HS-5 (cell line): ENCODE measurements around the gene FEM1C.
"Not testable (repeated sequence)": the region's sequence is repeated elsewhere in the genome, so short reads cannot be mapped to it uniquely, and the experiment has no call there.

Experiments used
- DNase-seq: peaks from one replicate; pipeline ENCODE4 v3.0.0-alpha.2; 2012; ENCODE audit warnings: low read depth

FEM1C gene

DNA sequence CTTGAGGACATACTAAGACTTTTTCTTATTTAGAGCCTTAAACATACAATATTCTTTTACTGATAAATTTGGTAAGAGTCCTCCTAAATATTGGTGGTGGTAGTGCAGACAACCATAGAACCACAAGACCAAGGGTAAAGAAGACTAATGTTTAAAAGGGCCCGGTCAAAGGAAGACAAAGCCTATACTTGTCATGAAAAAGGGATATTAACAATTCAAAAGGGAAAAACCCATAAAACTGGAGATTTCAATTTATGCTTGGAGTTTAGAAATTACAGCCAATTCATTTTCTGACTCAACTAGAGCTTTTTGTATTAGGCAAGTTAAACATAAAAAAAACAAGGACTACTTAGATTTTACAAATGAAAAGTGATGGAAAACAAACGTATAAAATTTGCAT, 24.4 kb downstream of the FEM1C start:
- DNase-seq: no peak

DNA sequence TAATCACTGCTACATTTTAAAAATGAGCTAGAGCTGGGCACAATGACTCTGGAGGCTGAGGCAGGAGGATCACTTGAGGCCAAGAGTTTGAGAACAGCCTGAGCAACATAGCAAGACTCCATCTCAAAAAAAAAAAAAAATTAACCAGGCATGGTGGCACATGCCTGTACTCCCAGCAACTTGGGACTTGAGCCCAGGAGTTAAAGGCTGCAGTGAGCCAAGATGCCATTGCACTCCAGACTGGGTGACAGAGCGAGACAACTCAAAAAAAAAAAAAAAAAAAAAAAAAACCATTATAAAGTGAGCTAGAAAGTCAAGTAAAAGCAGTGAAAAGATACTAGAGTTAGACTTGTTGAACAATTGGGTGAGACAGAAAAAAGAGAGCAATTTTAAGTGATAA, 28.2 kb downstream of the FEM1C start:
- DNase-seq: no peak

GRCh38 chr5:115514220-115514619, 30.4 kb downstream of the FEM1C start:
- no peak for DNase-seq

DNA sequence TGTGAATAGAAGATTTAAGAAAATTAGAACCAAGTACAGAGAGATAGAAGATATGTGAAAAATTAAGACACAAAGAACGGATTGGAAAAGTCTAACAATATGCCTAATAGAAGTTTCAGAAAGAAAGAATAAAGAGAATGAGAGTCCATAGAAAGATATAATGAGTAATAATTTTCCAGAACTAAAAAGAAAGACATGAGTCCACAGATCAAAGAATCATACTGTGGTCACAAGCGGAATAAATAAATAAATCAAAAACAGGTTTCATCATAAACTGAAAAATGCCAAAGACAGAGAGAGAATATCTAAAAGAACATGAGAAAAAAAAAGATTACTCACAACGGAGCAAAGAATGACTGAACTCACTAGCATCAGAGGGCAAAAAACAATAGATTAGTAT, 32.9 kb downstream of the FEM1C start:
- no peak for DNase-seq

DNA sequence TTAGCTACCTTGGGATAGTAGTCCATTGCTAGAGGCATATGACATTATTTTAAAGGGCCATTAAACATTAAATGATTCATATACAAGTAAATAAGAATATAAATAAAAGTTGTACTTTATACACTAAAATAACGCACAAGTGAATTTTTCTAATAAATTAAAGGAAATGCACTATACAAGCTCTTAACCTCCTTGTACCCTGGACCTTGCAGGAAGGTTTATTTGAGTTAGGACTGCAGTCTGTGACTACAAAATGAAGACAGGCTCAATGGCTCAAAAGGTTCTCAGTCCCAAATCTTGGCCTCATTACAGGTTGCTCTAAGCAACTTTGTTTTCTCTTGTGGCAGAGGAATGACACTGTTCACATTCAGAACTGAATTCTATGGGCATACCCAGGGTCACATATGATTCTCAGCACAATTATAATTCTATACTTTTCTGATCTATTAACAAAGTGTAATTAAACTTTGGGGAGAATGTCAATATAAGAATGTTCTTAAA, 34.4 kb downstream of the FEM1C start:
- no peak for DNase-seq

GRCh38 chr5:115509547-115509946, 35.0 kb downstream of the FEM1C start:
- no peak for DNase-seq

- DNase-seq: no peak
These were observed 36.9 kb downstream of the FEM1C start for GRCh38 chr5:115507681-115508080.

DNA sequence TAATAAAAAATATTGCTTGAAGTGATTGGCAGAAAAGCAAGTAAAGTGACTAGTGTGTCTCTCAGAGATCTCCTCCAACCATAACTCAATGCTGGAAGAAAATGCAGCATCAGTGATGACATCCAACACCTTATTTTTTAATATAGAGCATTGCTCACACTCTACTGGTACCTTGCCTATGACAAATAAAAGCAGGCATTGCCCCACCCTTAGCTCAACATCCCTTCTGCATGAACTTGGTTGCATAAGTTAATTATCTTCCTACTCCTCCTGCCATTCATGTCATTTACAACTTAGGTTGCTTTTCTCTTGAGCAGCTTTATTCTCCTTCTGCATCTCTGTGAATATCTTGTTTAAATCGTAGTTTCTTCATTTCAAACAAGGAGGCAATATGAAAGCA, 41.2 kb downstream of the FEM1C start:
- DNase-seq: no peak

- DNase-seq: no peak
These were observed 42.9 kb downstream of the FEM1C start for GRCh38 chr5:115501464-115502210.

GRCh38 chr5:115500225-115500624, 44.4 kb downstream of the FEM1C start:
- DNase-seq: no peak

DNA sequence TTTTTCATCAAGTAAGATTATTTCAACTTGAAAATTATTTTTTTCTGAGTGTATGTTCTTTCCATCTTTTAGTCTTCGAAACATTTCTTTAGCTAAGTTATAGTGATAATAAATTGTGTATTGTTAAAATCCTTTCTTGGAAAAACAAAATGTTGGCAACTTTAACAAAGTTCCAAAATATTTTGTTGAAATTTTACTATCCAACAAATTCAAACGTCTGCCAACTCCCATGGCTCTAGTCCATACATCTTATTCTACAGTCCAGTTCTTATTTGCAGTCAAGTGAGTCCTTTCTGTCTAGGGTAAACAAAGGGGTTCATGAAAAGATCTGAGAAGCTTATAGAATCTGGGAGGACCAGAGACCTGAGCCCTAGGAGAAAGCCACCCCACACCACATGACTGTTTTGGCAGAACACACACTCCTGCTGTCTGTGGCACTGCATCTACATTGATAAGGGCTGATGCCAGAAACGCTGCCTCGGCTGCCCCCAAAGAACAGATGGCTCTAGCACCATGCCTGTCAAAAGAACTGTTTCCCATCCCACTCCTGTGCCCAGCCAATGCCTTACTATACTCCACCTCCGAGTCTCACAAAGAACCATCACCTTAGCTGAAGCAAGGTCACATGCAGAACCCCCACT, 47.5 kb downstream of the FEM1C start:
- no peak for DNase-seq

- DNase-seq: no peak
These were observed 49.8 kb downstream of the FEM1C start for GRCh38 chr5:115494570-115495289.

DNA sequence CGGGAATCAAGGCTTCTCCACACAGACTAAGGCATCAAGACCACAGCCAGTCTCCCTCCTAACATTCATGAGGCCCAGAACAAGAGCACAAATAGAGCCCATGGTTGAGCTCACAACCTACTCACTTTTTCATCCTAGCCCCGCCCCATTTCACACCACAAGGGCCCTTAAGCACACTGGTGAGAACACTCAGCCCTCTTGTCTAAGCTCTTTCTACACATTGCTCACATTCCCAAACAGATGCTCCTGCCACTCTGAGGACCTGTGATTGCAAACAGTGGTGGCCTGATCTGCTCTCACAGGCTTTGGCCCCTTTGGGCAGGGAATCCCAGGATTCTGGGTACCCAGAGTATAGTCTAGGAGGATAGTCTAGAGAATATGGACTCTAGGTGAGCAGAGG, 54.0 kb downstream of the FEM1C start:
- DNase-seq: no peak

DNA sequence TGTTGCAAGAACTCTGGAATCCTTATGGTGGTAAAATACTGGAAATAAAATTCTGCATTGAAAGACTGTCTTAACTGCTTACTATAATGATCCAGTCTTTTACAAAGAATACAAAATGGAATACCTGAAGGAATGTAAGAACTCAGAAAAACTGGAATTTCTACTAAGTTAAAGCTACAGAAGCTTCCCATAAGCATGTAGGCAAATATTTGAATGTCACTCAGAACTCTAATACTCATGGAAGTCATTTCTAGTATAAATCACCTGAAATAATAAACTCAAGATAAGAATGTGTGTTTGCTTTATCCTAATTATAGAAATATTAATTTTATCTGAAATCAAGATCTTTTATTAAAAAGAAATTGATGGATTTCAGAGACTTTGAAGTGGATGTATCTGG, 54.8 kb downstream of the FEM1C start:
- no peak for DNase-seq

DNA sequence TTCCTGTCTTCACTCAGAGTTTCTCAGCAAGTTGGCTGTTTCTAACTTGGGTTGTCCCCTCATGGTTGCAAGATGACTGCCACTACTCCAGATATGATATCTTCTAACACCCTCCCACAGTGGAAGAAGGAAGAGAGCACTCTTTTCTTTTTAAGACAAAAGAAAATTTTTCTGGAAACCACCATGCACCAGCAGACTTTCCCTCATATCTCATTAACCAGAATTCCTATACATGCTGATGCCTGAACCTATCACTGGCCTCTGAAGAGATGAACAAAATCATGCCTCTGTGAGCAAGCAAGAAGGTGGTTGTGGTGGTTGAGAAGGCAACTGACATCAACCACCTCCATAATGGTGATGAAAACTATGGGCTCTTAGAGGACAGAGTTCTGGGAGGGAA, 56.8 kb downstream of the FEM1C start:
- DNase-seq: no peak

GRCh38 chr5:115487168-115487567, 57.4 kb downstream of the FEM1C start:
- no peak for DNase-seq

GRCh38 chr5:115486728-115487127, 57.8 kb downstream of the FEM1C start:
- DNase-seq: no peak

- no peak for DNase-seq
These were observed 60.2 kb downstream of the FEM1C start for GRCh38 chr5:115484368-115484767.

DNA sequence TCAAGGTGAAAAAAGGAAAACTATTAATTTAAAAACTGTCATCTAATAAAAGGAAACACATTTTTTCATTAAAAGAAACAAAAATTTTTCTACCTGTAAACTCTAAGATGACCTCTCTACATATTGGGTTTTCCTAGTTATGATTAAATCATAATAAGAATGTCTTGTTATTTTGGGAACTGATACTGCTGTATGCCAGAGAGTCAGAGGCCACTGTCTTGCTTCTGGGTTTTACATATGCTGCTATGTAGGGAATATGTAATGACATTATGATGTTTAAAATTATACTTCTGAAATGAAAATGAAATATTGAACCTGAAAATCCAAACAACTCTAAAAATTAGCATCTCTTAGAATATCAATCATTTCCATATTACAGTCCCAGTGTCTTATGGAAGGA, 63.7 kb downstream of the FEM1C start:
- no peak for DNase-seq

- no peak for DNase-seq
These were observed 64.3 kb downstream of the FEM1C start for GRCh38 chr5:115480271-115480670.

DNA sequence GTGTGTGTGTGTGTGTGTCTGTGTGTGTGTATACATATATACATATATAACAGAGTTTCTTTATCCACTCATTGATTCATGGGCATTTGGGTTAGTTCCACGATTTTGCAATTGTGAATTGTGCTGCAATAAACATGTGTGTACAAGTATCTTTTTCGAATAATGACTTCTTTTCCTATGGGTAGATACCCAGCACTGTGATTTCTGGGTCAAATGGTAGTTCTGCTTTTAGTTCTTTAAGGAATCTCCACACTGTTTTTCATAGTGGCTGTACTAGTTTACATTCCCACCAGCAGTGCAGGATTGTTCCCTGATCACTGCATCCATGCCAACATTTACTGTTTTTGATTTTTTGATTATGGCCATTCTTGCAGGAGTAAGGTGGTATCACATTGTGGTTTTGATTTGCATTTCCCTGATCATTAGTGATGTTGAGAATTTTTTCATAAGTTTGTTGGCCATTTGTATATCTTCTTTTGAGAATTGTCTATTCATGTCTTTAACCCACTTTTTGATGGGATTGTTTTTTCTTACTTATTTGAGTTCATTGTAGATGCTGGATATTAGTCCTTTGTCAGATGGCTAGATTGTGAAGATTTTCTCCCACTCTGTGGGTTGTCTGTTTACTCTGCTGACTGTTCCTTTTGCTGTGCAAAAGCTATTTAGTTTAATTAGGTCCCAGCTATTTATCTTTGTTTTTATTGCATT, 65.3 kb downstream of the FEM1C start:
- DNase-seq: not testable (repeated sequence)

DNA sequence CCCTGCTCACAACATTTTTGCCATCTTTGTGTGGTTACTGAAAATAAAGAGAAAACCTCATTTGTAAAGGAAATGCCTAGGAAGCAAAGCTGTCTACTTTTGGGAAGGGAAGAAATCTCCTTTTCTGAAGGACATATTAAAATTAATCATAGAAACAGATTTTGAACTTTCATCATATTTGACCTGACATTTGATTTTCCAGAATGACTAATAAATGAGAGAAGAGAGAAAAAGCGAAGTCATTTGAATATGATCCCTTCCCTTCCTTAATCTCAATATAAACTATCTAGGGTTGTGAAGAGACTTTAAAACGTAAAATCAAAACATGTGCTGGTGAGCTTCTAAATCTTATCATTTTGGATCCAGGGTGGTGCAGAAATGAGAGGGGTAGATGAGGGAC, 66.3 kb downstream of the FEM1C start:
- DNase-seq: no peak
